GM12891 (cell line): ENCODE data around the gene RUNX2.

Source experiments
- POLR2A ChIP-seq: IDR thresholded peaks from 2 replicates; pipeline ENCODE4 v1.6.1; 2011; ENCODE audit warnings: low read depth, low read length, control low read depth
- POLR2AphosphoS5 ChIP-seq: IDR thresholded peaks from 2 replicates; pipeline ENCODE4 v1.6.1; 2011; ENCODE audit warnings: low read depth, low read length, control low read depth

DNA sequence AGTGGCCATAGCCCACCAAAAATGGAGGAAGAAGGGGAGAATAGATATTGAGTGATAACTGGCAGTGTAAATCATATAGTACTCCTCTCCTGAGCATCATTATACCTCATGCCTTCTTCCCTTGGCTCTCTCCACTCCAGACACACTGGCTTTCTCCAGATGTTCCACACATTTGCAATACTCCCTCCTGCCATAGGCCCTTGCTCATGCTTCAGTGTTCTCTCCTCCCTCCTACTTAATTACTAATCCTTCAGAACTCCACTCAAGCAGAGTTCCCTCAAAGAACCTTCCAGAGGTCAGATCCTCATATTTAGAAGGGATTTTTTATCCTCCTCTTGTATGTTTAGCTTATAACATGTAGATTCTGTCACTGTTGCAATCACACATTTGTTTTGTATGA lies 329.1 kb downstream of the RUNX2 start:
- TF ChIP-seq POLR2AphosphoS5 (no peak), POLR2A (no peak)
